GM23338 (cell line): ENCODE data around the gene AGAP1. TPM values are rescaled to one million over a fixed set of nuclear protein-coding genes. Genes with fewer than 3 reads are reported as not detected.

Experiments
- ATAC-seq: fragments of 200-7000 bp; cut with Tn5 transposase; 3 replicates; pipeline ENCODE4 v1.9.1; 2020
- DNase-seq: peaks from one replicate; pipeline ENCODE4 v3.0.0-alpha.2; 2015; ENCODE audit warnings: low spot score
- H2AFZ ChIP-seq: fragments of 200-600 bp; sonication (generic); 2 replicates; pipeline ENCODE4 v1.8.0; 2016; ENCODE audit warnings: antibody characterized with exemption, mild to moderate bottlenecking, moderate library complexity
- H3F3A ChIP-seq: fragments of 200-600 bp; sonication (generic); replicated peaks from 2 replicates; pipeline ENCODE4 v1.8.0; 2017; ENCODE audit warnings: antibody characterized with exemption, mixed run types, low read depth
- H3K27ac ChIP-seq: fragments of 200-600 bp; sonication (generic); 2 replicates; pipeline ENCODE4 v1.6.1; 2016; ENCODE audit warnings: low read depth
- H3K27me3 ChIP-seq: fragments of 200-600 bp; sonication (generic); 2 replicates; pipeline ENCODE4 v1.8.0; 2016; ENCODE audit warnings: mild to moderate bottlenecking, mixed run types, moderate library complexity; ENCODE audit not compliant: insufficient read depth
- H3K36me3 ChIP-seq: fragments of 200-600 bp; sonication (generic); 2 replicates; pipeline ENCODE4 v1.8.0; 2016; ENCODE audit warnings: mild to moderate bottlenecking; ENCODE audit not compliant: insufficient read depth
- H3K4me1 ChIP-seq: fragments of 200-600 bp; sonication (generic); 2 replicates; pipeline ENCODE4 v1.8.0; 2016; ENCODE audit warnings: mild to moderate bottlenecking, moderate library complexity; ENCODE audit not compliant: insufficient read depth
- H3K4me2 ChIP-seq: fragments of 200-600 bp; sonication (generic); 2 replicates; pipeline ENCODE4 v1.7.1; 2017; ENCODE audit warnings: mixed run types
- H3K4me3 ChIP-seq: fragments of 200-600 bp; sonication (generic); 2 replicates; pipeline ENCODE4 v1.6.1; 2016; ENCODE audit warnings: mixed run types
- H3K79me2 ChIP-seq: fragments of 200-600 bp; sonication (generic); replicated peaks from 2 replicates; pipeline ENCODE4 v1.8.0; 2017; ENCODE audit warnings: mild to moderate bottlenecking; ENCODE audit not compliant: insufficient read depth
- H3K9me2 ChIP-seq: fragments of 200-600 bp; sonication (generic); 2 replicates; pipeline ENCODE4 v1.8.0; 2017; ENCODE audit not compliant: insufficient read depth
- H4K20me1 ChIP-seq: fragments of 200-600 bp; sonication (generic); replicated peaks from 2 replicates; pipeline ENCODE4 v1.8.0; 2017; ENCODE audit warnings: mild to moderate bottlenecking; ENCODE audit not compliant: insufficient read depth
- H3K27ac Mint-ChIP-seq: 2 replicates; pipeline ENCODE4 v1.8.0; 2020; ENCODE audit warnings: inconsistent platforms, mild to moderate bottlenecking, moderate library complexity, mixed read lengths
- H3K27me3 Mint-ChIP-seq: 3 replicates; pipeline ENCODE4 v1.8.0; 2022; ENCODE audit warnings: low read depth, mild to moderate bottlenecking, moderate library complexity, mixed read lengths, inconsistent platforms; ENCODE audit not compliant: insufficient read depth, poor library complexity
- H3K36me3 Mint-ChIP-seq: 3 replicates; pipeline ENCODE4 v1.8.0; 2021; ENCODE audit warnings: low read depth, mild to moderate bottlenecking, inconsistent platforms, moderate library complexity, mixed read lengths
- H3K4me1 Mint-ChIP-seq: 3 replicates; pipeline ENCODE4 v1.8.0; 2020; ENCODE audit warnings: mild to moderate bottlenecking, inconsistent platforms, mixed read lengths
- H3K4me3 Mint-ChIP-seq: 3 replicates; pipeline ENCODE4 v1.8.0; 2021; ENCODE audit warnings: moderate library complexity, mild to moderate bottlenecking, inconsistent platforms, mixed read lengths
- H3K9me3 Mint-ChIP-seq: 3 replicates; pipeline ENCODE4 v1.8.0; 2020; ENCODE audit warnings: moderate library complexity, mild to moderate bottlenecking, inconsistent platforms, mixed read lengths
- CREB1 ChIP-seq: fragments of 250-450 bp; sonication (Bioruptor Pico); IDR thresholded peaks from 2 replicates; pipeline ENCODE4 v1.5.0; 2020; ENCODE audit warnings: low read depth, mild to moderate bottlenecking, moderate library complexity
- CTCF ChIP-seq, 2 experiments: fragments of 200-600 bp in 1 of 2; sonication (generic) in 1 of 2; conservative IDR thresholded peaks; 2 replicates each; pipeline versions ENCODE4 v1.5.1 to v1.6.1; 2016 to 2017; ENCODE audit warnings: antibody characterized with exemption in 2 of 2, low read depth in 2 of 2, mild to moderate bottlenecking in 2 of 2, moderate library complexity in 1 of 2
- ETS1 ChIP-seq: IDR thresholded peaks from 2 replicates; pipeline ENCODE4 v1.6.1; 2016; ENCODE audit warnings: antibody characterized with exemption
- EZH2phosphoT487 ChIP-seq: fragments of 200-600 bp; sonication (generic); IDR thresholded peaks from one replicate; pipeline ENCODE4 v1.8.1; 2018; ENCODE audit warnings: antibody characterized with exemption; ENCODE audit not compliant: unreplicated experiment
- JUNB ChIP-seq: IDR thresholded peaks from one replicate; pipeline ENCODE4 v1.6.1; 2016; ENCODE audit warnings: antibody characterized with exemption; ENCODE audit not compliant: unreplicated experiment
- NANOG ChIP-seq: IDR thresholded peaks from 2 replicates; pipeline ENCODE4 v1.6.1; 2016; ENCODE audit warnings: antibody characterized with exemption, borderline replicate concordance
- POLR2AphosphoS5 ChIP-seq: IDR thresholded peaks from 2 replicates; pipeline ENCODE4 v1.6.1; 2016; ENCODE audit warnings: antibody characterized with exemption, low read depth
- REST ChIP-seq: IDR thresholded peaks from one replicate; pipeline ENCODE4 v1.6.1; 2018; ENCODE audit warnings: antibody characterized with exemption; ENCODE audit not compliant: unreplicated experiment
- STAT1 ChIP-seq: IDR thresholded peaks from one replicate; pipeline ENCODE4 v1.6.1; 2016; ENCODE audit warnings: antibody characterized with exemption; ENCODE audit not compliant: unreplicated experiment
- ZNF114 ChIP-seq: fragments of 250-450 bp; sonication (Bioruptor Pico); IDR thresholded peaks from 2 replicates; pipeline ENCODE4 v1.5.0; 2020; ENCODE audit warnings: mild to moderate bottlenecking, moderate library complexity
- ZNF331 ChIP-seq: fragments of 250-450 bp; sonication (Bioruptor Pico); IDR thresholded peaks from 2 replicates; pipeline ENCODE4 v1.5.0; 2020; ENCODE audit warnings: low read depth, mild to moderate bottlenecking, moderate library complexity
- ZNF462 ChIP-seq: fragments of 250-450 bp; sonication (Bioruptor Pico); IDR thresholded peaks from 2 replicates; pipeline ENCODE4 v1.5.0; 2020; ENCODE audit warnings: mild to moderate bottlenecking, moderate library complexity
- polyA plus RNA-seq: library from polyadenylated mRNA; unstranded; fragments of >200 nt; fragmentation: Nextera tagmentation; extraction: Ambion mirVana; gene quantifications from 2 replicates; pipeline ENCODE4 v1.2.1, GENCODE V29; 2016
- total RNA-seq: library from RNA; depleted of rRNA; stranded (reverse); fragments of >200 nt; shearing (Covaris generic); gene quantifications from 2 replicates; pipeline ENCODE4 v1.2.3, GENCODE V29; 2014

The AGAP1 gene
- total and polyA plus RNA-seq, 2 experiments from 2014 or later = 13.3 to 27.9 TPM

- TF ChIP-seq ETS1 = no peak
- TF ChIP-seq EZH2phosphoT487 = no peak
- no peak for TF ChIP-seq STAT1
- no peak for TF ChIP-seq JUNB
- TF ChIP-seq ZNF114 (CRISPR knock-in tag) = no peak
- no peak for TF ChIP-seq POLR2AphosphoS5
Observed at GRCh38 chr2:235939471-235939870, 445.6 kb downstream of the AGAP1 start (continued).

- H3F3A ChIP-seq = no peaks in the 10 kb centered on the region
- DNase-seq (no peak), ATAC-seq (no peak)
- peaks cover 5% of the 10 kb centered on the region for H3K27me3 Mint-ChIP-seq
- no peaks in the 10 kb centered on the region for H3K9me3 Mint-ChIP-seq
- no peak overlapping the region for H3K4me3 ChIP-seq
- no peaks in the 10 kb centered on the region for H3K4me1 ChIP-seq
- peaks cover 8% of the 10 kb centered on the region; the same call in 2 of the 3 replicates for H3K36me3 Mint-ChIP-seq
- peaks cover 11% of the 10 kb centered on the region for H3K4me1 Mint-ChIP-seq
- H3K27ac ChIP-seq = no peak overlapping the region
- H3K9me2 ChIP-seq = no peaks in the 10 kb centered on the region
- no peak overlapping the region for H3K4me3 Mint-ChIP-seq
- H3K4me2 ChIP-seq = no peak overlapping the region
- H3K27ac Mint-ChIP-seq = no peak overlapping the region; the same call in 1 of the 2 replicates
- no peaks in the 10 kb centered on the region for H3K79me2 ChIP-seq
- H4K20me1 ChIP-seq = no peaks in the 10 kb centered on the region
- no peaks in the 10 kb centered on the region for H3K27me3 ChIP-seq
- no peaks in the 10 kb centered on the region for H3K36me3 ChIP-seq
- no peak overlapping the region for H2AFZ ChIP-seq
- TF ChIP-seq STAT1 (no peak), CREB1 (no peak), CTCF (conservative IDR thresholded peaks at IDR 0.05; ENCODE audit: low read depth in 2 of 2) (no peak), EZH2phosphoT487 (no peak), REST (no peak), NANOG (no peak), POLR2AphosphoS5 (no peak), ZNF331 (CRISPR knock-in tag) (no peak), ZNF462 (CRISPR knock-in tag) (no peak)
Observed at GRCh38 chr2:235940330-235940729, 446.5 kb downstream of the AGAP1 start.
